Chondrocyte (in vitro differentiated cells): ENCODE results near the gene NTN1. TPM values are rescaled to one million over a fixed set of nuclear protein-coding genes. Genes with fewer than 3 reads are reported as not detected.
A peak's percentile ranks its signal among the peaks of the same experiment; 100 is the strongest.

ENCODE experiments used
- DNase-seq: peaks from one replicate; pipeline ENCODE4 v3.0.0; 2021; ENCODE audit warnings: mixed read lengths, low spot score
- H3K27ac Mint-ChIP-seq: one replicate; pipeline ENCODE4 v1.8.0; 2021; ENCODE audit warnings: mild to moderate bottlenecking, moderate library complexity, mixed read lengths; ENCODE audit not compliant: unreplicated experiment
- H3K27me3 Mint-ChIP-seq: 2 replicates; pipeline ENCODE4 v1.8.0; 2021; ENCODE audit warnings: low read depth, mixed read lengths
- H3K36me3 Mint-ChIP-seq: 2 replicates; pipeline ENCODE4 v1.8.0; 2021; ENCODE audit warnings: low read depth, mixed read lengths
- H3K4me1 Mint-ChIP-seq: 2 replicates; pipeline ENCODE4 v1.8.0; 2021; ENCODE audit warnings: low read depth, mild to moderate bottlenecking, mixed read lengths
- H3K4me3 Mint-ChIP-seq: one replicate; pipeline ENCODE4 v1.8.0; 2021; ENCODE audit warnings: mild to moderate bottlenecking, moderate library complexity, mixed read lengths; ENCODE audit not compliant: unreplicated experiment
- H3K9me3 Mint-ChIP-seq: 2 replicates; pipeline ENCODE4 v1.8.0; 2021; ENCODE audit warnings: low read depth, mixed read lengths
- CTCF ChIP-seq: fragments of 200-600 bp; sonication (generic); IDR thresholded peaks from 2 replicates; pipeline ENCODE4 v1.5.0; 2021; ENCODE audit warnings: antibody characterized with exemption, mild to moderate bottlenecking, moderate library complexity
- total RNA-seq: library from RNA; stranded (reverse); gene quantifications from 3 replicates; pipeline ENCODE4 v1.2.1, GENCODE V29; 2021

NTN1 gene
- total RNA-seq, 1 donor from 2014 or later: 4.0 TPM

- no peak overlapping the region for H3K27ac Mint-ChIP-seq
- DNase-seq: peak; percentile 58
- peaks cover 9% of the 10 kb centered on the region for H3K4me1 Mint-ChIP-seq
- no peak for TF ChIP-seq CTCF
- peaks cover 8% of the 10 kb centered on the region for H3K27me3 Mint-ChIP-seq
- H3K9me3 Mint-ChIP-seq: no peaks in the 10 kb centered on the region
- no peak overlapping the region for H3K4me3 Mint-ChIP-seq
- H3K36me3 Mint-ChIP-seq: no peaks in the 10 kb centered on the region
These were observed 188.6 kb downstream of the NTN1 start for GRCh38 chr17:9209781-9210370.

- Mint-ChIP-seq H3K4me3 (no peak overlapping the region), H3K9me3 (peaks cover 12% of the 10 kb centered on the region), H3K36me3 (peaks cover 7% of the 10 kb centered on the region), H3K27ac (no peak overlapping the region), H3K4me1 (peaks cover 9% of the 10 kb centered on the region), H3K27me3 (peaks cover 2% of the 10 kb centered on the region)
- peak; percentile 40 for DNase-seq
- TF ChIP-seq CTCF: no peak
These were observed 189.9 kb downstream of the NTN1 start for GRCh38 chr17:9211133-9211765.

GRCh38 chr17:9212376-9213302, 191.3 kb downstream of the NTN1 start:
- no peaks in the 10 kb centered on the region for H3K27me3 Mint-ChIP-seq
- peaks cover 10% of the 10 kb centered on the region for H3K36me3 Mint-ChIP-seq
- H3K4me3 Mint-ChIP-seq: no peak overlapping the region
- peak; percentile 70 for DNase-seq
- H3K9me3 Mint-ChIP-seq: peaks cover 15% of the 10 kb centered on the region
- peaks cover 16% of the 10 kb centered on the region for H3K4me1 Mint-ChIP-seq
- no peak for TF ChIP-seq CTCF
- H3K27ac Mint-ChIP-seq: no peak overlapping the region

GRCh38 chr17:9213303-9213640, 192.0 kb downstream of the NTN1 start:
- H3K36me3 Mint-ChIP-seq: peaks cover 10% of the 10 kb centered on the region
- peaks cover 23% of the 10 kb centered on the region for H3K4me1 Mint-ChIP-seq
- H3K27me3 Mint-ChIP-seq: no peaks in the 10 kb centered on the region
- H3K4me3 Mint-ChIP-seq: no peak overlapping the region
- no peak for TF ChIP-seq CTCF
- peak; percentile 51 for DNase-seq
- peaks cover 15% of the 10 kb centered on the region for H3K9me3 Mint-ChIP-seq
- H3K27ac Mint-ChIP-seq: no peak overlapping the region

- TF ChIP-seq CTCF: no peak
- H3K9me3 Mint-ChIP-seq: peaks cover 15% of the 10 kb centered on the region
- no peaks in the 10 kb centered on the region for H3K27me3 Mint-ChIP-seq
- H3K4me3 Mint-ChIP-seq: no peak overlapping the region
- H3K4me1 Mint-ChIP-seq: peaks cover 23% of the 10 kb centered on the region
- peaks cover 10% of the 10 kb centered on the region for H3K36me3 Mint-ChIP-seq
- no peak for DNase-seq
- H3K27ac Mint-ChIP-seq: no peak overlapping the region
These were observed 194.2 kb downstream of the NTN1 start for GRCh38 chr17:9215465-9215864.
